HG03175 (cell line): ENCODE data around the gene RPL38.

Experiments used
- ATAC-seq: cut with Tn5 transposase; IDR thresholded peaks from one replicate; pipeline ENCODE4 v1.9.1; 2021; ENCODE audit warnings: mild to moderate bottlenecking, moderate library complexity; ENCODE audit not compliant: unreplicated experiment

RPL38 gene

DNA sequence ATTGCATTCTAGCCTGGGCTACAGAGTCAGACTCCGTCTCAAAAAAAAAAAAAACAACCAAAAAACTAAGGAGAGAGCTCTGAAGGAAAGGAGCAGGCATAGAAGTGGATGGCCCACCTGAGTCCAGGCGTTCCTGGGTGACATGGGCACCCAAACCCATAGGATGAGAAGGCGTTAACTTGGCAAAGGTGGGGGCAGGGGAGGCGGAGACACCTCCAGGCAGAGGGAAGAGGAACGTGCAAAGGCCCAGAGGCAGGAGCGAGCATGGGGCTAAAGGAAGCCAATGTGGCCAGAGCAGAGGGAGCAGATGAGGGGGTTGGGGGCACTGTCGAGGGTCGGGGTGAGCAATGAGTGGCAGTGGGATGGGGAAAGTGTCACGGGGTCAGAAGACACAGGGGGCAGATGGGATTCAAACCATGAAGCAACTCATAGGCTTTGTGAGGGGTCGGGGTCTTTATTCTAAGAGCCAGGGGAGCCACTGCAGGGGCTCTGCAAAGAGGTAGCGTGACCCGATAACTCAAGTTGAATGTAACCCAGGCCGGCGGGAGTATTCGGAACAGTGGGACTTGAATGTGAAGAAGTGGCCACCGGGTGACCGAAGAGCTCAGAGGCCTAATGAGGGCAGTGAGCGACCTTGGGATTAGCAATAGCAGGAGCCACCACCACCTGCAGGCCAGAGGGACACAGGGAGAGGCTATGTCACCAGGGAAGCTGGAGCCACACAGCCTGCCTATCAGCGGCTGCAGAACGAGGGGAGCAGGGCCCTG, 21.7 kb downstream of the RPL38 start:
- no peak for ATAC-seq

DNA sequence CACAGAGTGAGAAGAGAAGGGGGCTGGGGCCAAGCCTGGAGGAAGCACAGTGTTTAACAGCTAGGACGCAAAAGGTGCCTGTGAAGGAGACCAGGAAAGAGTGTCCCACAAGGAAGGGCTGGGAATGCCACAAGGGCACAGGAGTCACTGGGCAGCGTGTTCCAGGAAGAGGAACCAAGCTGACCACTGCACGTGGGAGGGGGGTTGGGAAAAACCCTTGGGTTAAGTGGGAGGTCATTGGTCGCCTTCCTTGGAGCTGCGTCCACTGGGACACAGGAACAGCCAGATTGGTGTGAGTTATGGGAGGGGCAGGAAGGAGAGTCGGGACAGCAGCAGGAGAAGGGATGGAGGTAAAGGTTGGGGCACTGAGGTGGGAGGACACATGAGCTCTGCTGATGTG, 22.8 kb downstream of the RPL38 start:
- no peak for ATAC-seq

DNA sequence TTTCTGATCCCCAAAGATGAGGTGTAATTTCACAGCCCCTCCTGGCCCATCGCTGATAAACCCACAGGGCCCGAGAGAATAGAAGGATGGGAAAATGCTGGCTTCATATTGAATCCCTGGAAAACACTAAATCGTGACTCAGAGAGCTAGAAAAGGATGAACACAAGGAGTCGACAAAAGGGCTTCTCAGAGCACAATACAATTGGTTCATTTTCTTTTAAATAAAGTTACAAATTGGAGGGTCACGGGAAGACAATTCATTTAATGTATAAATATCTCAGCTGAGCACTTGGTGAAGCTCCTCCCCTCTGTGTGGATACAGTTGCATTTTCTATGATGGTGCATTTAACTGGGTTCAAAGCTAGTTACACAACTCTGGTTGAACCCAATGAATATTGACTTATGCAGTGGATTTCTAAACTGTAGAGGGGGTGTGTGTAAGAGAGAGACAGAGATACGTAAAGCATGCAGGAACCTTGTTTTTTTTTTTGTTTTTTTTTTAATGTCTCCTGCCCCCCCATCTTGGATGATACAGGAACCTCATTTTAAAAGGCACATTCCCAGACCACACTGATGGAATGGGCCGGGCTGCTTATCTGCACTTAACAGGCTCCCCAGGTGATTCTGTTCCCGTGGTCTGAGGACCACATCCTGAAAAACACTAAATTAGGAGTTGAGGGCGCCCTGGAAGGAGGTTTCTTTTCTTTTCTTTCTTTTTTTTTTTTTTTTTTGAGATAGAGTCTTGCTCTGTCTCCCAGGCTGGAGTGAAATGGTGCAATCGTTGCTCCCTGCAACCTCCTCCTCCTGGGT, 24.0 kb downstream of the RPL38 start:
- ATAC-seq = no peak

DNA sequence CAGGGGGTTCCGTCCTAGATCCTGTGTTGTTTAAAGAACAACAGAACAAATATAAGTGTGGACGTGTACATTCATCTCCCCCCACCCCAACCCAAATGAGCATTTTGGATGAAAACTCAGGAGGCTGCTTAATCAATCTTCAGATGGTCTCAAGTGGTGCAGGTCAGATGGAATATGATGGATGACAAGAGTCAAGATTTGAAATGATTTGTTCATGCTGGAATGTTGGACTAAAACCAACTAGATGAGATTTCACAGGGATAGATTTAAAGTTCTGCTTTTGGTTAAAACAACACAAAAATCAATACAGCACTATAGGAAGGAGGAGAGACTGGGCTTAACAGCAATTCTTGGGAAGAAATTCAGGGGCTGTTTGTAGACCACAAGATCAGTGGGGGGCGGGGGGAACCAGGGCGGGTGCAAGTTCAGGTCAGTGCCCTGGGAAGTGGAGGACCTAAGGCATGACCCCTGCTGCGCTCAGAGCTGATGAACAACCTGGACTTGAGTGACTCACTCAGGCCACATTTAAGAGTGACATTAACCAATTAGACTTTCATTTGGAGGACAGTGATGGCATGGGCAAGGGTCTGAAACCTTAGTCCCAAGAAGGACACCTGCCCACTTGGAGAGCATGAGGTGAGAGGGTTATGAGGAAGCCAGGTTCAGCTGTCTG, 25.0 kb downstream of the RPL38 start:
- ATAC-seq = no peak

DNA sequence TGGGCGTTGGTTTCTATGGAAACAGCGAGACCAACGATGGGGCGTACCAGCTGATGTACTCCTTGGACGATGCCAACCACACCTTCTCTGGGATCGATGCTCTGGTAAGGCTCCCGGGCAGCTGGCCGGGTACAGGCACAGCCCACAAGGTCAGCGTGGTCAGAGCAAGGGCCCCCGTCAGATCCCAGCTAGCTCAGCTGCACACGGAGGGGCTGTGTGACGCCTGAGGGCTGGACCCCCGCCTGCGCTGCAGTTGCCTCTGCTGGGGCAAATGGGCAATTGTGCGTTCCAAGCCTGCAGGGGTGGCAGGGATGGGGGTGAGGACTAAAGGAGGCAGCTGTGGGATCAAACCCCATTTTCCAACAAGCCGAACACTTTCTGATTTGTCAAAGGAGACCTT, 27.4 kb downstream of the RPL38 start:
- no peak for ATAC-seq

DNA sequence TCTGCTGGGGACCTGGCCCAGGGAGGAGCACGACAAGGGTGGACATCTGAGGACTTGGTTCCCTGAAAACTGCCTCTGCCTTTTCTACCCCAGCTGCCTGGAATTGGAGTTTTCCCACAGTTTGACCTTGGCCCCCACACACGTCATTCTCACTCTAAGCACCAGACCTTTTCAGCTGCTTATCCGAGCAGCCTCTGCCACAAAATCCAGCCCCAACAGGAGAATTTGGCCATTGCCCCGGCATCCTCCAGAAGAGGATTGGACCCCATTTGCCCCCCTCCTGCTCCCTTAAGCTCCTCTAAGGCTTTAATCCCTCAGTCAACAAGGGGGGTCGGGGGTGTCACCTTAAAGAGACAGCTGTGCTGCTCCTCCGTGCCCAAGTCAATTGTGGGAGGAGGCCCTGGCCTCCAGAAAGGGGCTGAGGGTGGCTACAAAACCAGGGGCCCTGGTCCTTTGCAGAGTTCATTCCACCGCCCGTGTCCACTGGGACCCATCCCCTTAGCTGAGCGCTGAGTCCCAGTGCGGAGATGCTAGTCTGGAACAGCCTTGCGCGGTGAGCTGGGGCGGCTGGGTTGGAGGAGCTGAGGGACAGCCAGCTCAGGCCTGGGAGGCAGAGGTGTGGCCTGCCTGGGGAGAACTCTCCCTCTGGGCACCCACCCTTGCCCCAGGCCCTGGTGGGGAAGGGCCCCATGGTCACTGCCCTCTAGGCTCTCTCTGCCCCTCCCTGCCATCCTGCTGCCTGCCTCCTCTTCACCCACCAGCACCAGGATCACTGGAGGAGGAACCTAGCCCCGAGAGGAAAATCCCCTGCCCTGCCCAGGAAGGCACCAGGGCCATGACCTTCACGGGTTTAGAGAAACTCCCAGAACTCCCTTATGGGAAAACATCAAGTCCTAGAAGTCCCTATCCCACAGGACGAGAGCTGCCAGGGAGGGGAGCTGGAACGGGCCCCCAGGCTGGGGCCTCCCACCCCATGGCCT, 28.7 kb downstream of the RPL38 start:
- ATAC-seq = no peak

DNA sequence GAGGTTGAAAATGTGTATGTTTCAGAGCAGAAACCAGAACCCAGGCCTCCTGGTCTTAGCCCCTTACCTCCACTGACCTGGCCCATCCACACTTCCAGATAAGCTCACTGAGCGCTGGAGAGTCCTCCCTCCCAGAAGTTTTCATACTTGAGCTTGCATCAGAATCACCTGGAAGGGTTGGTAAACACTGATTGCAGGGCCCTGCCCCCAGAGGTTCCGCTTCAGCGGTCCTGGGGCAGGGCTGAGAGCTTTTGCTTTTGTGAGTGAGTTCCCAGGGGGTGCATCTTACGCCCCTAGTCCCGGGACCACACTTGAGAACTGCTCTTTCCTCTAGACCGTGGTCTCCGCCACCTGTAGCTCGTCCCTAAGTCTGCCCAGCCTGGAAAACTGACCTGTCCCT, 30.5 kb downstream of the RPL38 start:
- no peak for ATAC-seq

DNA sequence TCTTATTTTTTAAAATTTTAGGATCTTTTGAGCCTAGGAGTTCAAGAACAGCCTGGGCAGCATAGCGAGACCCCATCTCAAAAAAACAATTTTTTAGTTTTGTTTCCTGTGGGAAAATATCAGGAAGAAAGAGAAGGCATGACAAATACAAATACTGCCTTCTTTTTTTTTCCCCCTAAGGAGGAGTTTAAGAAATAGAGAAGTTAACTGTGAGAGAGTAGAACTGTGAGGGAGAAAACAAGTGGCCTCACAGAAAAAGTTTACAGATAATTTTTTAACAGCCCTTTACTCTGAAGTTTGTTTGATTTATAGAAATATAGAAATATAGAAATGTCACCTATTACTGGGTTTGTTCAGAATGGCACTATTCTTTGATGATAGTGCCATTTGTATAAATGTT, 31.0 kb downstream of the RPL38 start:
- ATAC-seq = no peak

DNA sequence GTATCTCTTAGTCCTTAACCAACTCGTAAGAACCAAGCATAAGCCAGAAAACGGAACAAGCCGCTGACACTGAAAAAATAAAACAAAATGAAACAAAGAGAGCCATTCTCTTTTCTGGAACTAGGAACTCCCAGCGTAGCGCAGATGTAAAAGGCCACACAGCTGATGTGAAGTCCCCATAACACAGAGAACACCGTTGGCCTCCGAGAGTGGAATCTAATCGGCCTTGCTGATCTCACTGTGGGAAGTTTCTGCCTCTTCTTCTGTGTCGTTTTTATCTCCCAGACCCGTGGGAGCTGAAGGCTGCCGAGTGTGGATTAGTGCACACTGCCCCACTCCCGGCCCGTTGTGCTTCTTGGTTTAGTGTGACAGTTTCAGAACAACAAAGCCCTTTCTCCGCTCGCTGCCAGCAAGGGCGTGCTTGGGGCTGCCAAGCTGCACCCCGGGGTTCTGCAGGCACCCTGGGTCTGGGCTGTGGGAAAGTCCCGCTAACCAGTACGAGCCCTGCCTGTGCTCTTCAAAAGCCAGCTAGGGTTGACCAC, 31.6 kb downstream of the RPL38 start:
- no peak for ATAC-seq

DNA sequence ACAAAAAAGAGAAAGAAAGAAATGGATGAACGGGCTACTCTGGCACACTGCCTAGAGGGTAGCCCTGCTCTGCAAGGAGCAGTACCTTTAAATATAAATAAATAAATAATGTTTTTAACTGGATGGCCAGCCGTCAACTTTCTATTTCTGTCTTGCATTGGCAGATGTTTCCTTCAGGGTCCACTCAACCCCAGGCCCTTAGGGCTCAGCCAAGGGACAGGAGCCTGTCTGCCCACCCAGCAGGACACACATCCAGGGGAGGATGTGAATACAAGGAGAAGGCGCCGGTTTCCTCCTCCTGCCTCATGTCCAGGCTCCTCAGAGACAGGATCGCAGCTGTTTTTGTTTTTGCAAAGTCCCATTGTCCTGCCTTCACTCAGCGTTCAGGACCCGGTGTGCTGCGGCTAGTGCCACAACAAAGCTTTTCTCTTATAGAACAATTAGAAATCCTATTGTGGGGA, 32.5 kb downstream of the RPL38 start:
- ATAC-seq = no peak

DNA sequence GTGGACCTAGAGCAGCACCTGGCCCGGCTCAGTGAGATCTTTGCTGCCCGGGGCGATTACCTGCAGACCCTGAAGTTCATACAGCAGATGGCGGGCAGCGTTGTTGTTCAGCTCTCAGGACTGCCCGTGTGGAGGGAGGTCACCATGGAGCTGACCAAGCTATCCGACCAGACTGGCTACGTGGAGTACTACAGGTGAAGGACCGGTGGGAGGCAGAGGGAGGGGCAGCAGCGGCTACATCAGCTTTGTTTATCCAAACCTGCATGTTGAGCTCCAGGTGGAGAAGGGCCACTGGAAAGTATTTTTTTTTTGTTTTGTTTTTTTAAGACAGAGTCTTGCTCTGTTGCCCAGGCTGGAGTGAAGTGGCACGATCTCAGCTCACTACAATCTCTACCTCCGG, 33.8 kb downstream of the RPL38 start:
- ATAC-seq = no peak

DNA sequence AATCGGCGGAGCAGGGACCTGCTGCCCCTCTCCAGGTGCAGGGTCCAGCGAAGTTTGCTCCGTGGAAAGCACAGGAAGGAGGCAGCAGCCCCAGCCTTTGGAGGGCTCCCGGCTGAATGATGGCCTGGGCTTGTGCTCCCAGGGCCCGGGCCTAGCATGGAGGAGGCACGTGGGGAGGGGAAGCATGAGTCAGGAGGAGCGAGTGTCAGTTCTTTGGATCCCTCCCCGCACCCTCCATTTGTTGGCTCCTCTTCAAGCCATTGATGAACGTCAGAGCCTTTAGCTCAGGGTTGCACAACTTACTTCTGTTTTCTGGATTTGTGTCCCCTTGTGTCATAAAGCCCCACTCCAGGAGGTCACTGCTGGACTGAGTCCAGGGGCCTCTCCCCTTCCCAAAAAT, 35.7 kb downstream of the RPL38 start:
- ATAC-seq = no peak

DNA sequence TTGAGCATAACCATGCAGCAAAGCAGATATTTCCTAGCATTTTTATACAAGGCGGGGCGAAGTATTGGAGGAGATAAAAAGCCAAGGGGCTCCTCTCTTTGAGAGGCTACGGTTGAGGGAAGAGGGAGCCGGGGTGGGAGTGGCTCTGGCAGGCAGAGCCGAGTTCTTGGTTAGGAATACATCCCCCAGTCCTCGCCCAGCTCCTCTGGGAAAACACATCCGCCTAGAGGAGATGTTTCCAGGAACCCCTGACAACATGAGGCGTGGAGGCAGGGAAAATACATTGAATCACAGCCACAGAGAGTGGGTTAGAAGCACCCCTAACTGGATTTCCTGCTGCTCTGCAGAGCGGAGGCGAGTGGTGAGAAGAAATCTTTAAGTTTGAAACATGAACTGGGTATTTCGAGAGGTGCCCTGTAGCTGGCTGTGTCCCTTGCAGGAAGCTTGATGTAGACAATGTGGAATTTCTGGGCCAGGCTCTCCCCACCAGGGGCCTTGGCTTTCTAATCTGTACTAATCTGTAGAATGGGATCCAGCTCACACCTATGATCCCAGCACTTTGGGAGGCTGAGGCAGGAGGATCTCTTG, 37.2 kb downstream of the RPL38 start:
- ATAC-seq = no peak

DNA sequence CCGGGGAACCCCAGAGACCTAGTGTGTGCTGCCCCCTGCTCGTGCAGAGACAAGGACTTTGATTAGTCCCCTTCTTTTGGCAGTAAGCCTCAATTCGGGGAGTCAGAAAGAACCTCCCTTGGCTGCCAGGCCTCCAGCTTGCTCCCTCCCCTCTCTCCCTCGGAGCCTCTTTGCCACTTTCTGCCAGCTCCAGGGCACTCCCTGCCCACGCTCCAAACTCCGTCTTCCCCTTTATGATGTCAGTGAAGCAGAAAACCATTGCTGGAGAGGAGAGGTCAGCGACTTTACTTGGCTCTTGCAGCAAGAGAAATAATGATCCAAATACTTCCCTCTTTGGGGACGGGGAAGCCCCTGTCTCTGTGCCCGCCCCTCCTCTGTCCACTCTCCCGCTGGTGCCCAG, 38.0 kb downstream of the RPL38 start:
- ATAC-seq = no peak

DNA sequence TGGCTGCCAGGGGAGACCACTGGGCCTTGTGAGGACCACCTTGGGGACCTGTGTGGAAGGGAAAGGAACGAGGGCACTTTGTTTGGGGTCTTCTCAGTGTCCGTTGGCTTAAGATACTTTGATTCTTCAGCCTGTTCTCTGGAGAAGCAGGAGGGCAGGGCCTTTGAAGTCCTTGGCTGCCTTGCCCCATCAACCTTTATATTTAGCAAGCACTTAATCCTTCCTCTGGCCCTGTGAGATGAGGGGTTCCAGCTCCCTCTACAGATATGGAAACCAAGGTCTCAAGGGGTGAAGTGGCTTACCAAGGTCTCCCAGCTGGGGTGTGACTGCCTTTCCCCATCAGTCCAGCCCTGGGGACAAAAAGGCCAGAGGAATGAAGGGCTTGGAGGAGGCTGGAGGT, 38.4 kb downstream of the RPL38 start:
- no peak for ATAC-seq

DNA sequence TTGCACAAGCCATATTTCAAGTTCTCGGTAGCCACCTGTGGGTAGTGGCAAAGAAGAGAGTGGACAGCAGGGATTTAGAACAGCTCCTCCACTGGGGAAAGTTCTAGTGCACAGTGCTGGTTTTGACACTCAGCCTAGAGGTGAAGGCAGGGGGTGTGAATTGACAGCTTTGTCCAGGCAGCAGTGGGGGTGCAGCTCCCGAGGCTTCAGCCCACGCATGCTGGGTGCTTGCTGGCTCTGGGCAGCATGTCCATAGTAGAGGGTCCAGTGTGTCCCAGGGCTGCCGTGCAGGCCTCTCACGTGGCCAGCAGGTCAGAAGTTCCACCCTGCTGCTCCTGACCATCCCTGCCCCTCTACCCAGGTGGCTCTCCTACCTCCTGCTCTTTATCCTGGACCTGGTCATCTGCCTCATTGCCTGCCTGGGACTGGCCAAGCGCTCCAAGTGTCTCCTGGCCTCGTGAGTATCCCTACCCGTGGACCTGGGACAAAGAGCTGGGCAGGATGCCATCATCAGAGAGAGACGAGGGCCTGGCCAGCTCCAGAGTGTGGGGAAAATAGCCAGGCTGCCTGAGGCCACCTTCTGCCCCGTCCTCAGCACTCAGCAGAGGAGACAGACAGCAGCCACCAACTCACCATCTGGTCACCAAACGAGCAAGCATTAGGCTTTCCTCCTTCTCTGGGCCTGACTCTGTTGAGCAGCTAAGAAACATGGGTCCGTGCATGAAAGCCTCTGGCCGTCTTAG, 39.7 kb downstream of the RPL38 start:
- ATAC-seq = no peak

DNA sequence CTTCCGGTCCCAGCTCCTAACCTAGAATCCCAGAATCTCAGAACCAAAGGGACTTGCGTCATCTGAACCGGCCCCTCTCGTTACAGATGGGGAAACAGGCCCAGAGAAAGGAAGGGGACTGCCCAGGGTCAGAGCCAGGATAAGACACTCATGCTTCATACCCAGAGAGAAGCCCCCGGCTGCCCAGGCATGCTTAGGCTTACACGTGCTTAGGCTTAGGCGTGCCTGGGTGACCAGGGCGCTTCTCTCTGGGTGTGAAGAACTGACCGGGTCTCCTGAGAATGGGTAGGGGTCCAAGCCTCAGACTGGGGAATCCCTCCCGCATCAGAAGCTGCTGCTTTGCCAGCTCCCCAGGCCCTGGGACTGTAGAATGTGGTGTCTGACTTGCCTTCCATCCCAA, 40.6 kb downstream of the RPL38 start:
- no peak for ATAC-seq

DNA sequence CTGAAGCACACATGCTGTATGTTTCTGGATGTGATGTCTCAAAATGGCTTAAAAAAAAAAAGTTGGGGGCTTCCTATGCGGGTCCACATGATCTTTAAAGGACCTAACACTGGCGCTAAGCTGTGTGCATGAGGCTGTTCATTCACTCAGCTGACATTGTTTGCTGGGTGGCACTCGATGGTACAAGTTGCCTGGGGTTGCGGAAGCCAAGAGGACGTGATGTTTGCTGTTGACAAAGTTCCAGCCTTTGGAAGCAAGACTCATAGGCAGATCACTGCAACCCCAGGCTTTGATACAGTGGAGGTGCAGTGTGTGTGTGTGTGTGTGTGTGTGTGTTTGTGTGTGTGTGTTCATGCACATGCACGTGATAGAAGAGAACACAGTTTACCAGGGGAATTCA, 41.1 kb downstream of the RPL38 start:
- no peak for ATAC-seq

DNA sequence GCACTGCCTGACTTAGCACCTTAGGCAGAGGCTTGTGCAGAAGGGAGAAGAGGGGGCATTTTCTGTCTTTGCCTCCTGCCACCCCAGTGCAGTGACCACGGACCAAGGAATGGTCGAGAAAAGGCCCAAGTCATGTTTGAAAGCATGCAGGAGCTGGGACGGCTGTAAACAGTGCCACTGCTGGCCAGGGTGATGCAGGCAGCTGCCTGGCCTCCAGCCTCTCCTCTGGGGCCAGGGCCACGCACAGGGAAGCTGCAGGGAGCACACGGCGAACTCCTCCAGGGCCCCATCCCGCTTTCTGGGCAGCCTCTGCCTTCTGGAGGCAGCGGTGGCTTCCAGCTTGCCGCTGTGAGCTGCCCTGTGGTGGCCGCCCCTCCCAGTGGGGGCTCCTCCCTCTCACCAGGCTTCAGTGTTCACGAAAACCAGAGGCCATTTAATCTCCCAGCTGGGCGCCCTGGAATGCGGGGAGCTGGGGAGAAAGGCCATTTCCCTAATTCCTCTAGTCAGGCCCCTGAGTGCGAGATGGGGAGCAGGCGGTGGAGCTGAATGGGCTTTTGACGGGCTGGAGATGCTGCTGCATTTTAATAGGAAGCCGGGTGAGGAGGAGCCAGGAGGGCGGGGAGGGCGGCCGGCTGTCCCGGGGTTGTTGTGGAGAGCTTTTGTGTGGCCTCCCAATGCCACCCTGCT, 41.8 kb downstream of the RPL38 start:
- ATAC-seq = no peak
